Ascending aorta (tissue), 2 donors: Measurements from ENCODE around the gene NUDT12. TPM values are rescaled to one million over a fixed set of nuclear protein-coding genes. Genes with fewer than 3 reads are reported as not detected.

Experiments used
- DNase-seq, 2 donors: peaks; one replicate each; pipeline ENCODE4 v3.0.0-alpha.2; 2019; ENCODE audit warnings: low spot score in 2 of 2
- H3K27ac ChIP-seq, 2 donors: fragments of 200-600 bp; sonication (generic); one replicate each; pipeline ENCODE4 v1.5.1; 2016 to 2017; ENCODE audit warnings: mild to moderate bottlenecking in 1 of 2
- H3K27me3 ChIP-seq: fragments of 200-600 bp; sonication (generic); one replicate; pipeline ENCODE4 v1.5.1; 2017
- H3K36me3 ChIP-seq, 2 donors: fragments of 200-600 bp; sonication (generic); one replicate each; pipeline ENCODE4 v1.5.1; 2016
- H3K4me1 ChIP-seq, 2 donors: fragments of 200-600 bp; sonication (generic); one replicate each; pipeline ENCODE4 v1.5.1; 2016 to 2017; ENCODE audit warnings: mild to moderate bottlenecking in 1 of 2
- H3K4me3 ChIP-seq, 2 donors: fragments of 200-600 bp; sonication (generic); one replicate each; pipeline ENCODE4 v1.5.1; 2016 to 2017; ENCODE audit warnings: mild to moderate bottlenecking in 1 of 2
- H3K9me3 ChIP-seq, 2 donors: fragments of 200-600 bp; sonication (generic); one replicate each; pipeline ENCODE4 v1.5.1; 2016
- CTCF ChIP-seq, 3 experiments: fragments of 200-600 bp in 2 of 3; fragments of 450-650 bp in 1 of 3; sonication (generic) in 2 of 3; IDR thresholded peaks; one replicate each; pipeline ENCODE4 v1.5.1; 2016 to 2019; ENCODE audit warnings: antibody characterized with exemption in 3 of 3, mild to moderate bottlenecking in 1 of 3, moderate library complexity in 1 of 3
- intact Hi-C: fragments of 100-400 bp; cut with DNase I; formaldehyde crosslinking; loops from one replicate; pipeline ENCODE4 v1.15.1; 2023
- total RNA-seq: library from RNA; depleted of rRNA; stranded (reverse); fragments of >200 nt; gene quantifications from one replicate; pipeline ENCODE4 v1.1.0, GENCODE V29; 2016

NUDT12 gene
- total RNA-seq, 1 donor from 2014 or later: 6.3 TPM

- Histone ChIP-seq H3K27ac (no peak overlapping the region), H3K4me1 (no peaks in the 10 kb centered on the region), H3K4me3 (no peak overlapping the region), H3K36me3 (no peaks in the 10 kb centered on the region), H3K27me3 (no peaks in the 10 kb centered on the region), H3K9me3 (no peaks in the 10 kb centered on the region)
- DNase-seq: no peak
- intact Hi-C loops: no loop called here
- TF ChIP-seq CTCF (IDR thresholded peaks at IDR 0.05): no peak
These were observed 21.0 kb downstream of the NUDT12 start for GRCh38 chr5:103541569-103541968.

GRCh38 chr5:103541114-103541513 lies 21.5 kb downstream of the NUDT12 start:
- Histone ChIP-seq H3K4me3 (no peak overlapping the region), H3K27me3 (no peaks in the 10 kb centered on the region), H3K9me3 (no peaks in the 10 kb centered on the region), H3K4me1 (no peaks in the 10 kb centered on the region), H3K36me3 (no peaks in the 10 kb centered on the region), H3K27ac (no peak overlapping the region)
- no peak for DNase-seq
- intact Hi-C loops: no loop called here
- TF ChIP-seq CTCF (IDR thresholded peaks at IDR 0.05): no peak

GRCh38 chr5:103539376-103540330 lies 22.9 kb downstream of the NUDT12 start:
- no peak overlapping the region for H3K4me3 ChIP-seq
- no peak for DNase-seq
- intact Hi-C loops: no loop called here
- no peaks in the 10 kb centered on the region for H3K27me3 ChIP-seq
- TF ChIP-seq CTCF (IDR thresholded peaks at IDR 0.05): no peak
- H3K4me1 ChIP-seq: no peaks in the 10 kb centered on the region
- H3K36me3 ChIP-seq: no peaks in the 10 kb centered on the region
- H3K9me3 ChIP-seq: no peaks in the 10 kb centered on the region
- no peak overlapping the region for H3K27ac ChIP-seq

GRCh38 chr5:103532086-103532734 lies 30.4 kb downstream of the NUDT12 start:
- H3K36me3 ChIP-seq: no peaks in the 10 kb centered on the region
- H3K27ac ChIP-seq: no peak overlapping the region
- H3K4me3 ChIP-seq: no peak overlapping the region
- TF ChIP-seq CTCF (IDR thresholded peaks at IDR 0.05): no peak
- intact Hi-C loops: no loop called here
- H3K4me1 ChIP-seq: no peaks in the 10 kb centered on the region
- no peak for DNase-seq
- H3K9me3 ChIP-seq: no peaks in the 10 kb centered on the region
- no peaks in the 10 kb centered on the region for H3K27me3 ChIP-seq

- no peak for DNase-seq
- TF ChIP-seq CTCF (IDR thresholded peaks at IDR 0.05): no peak
- no peak overlapping the region for H3K27ac ChIP-seq
These were observed 36.2 kb downstream of the NUDT12 start for GRCh38 chr5:103526164-103526915.

More at GRCh38 chr5:103526164-103526915, 36.2 kb downstream of the NUDT12 start:
- intact Hi-C loops: no loop called here
- no peak overlapping the region for H3K4me3 ChIP-seq
- no peaks in the 10 kb centered on the region for H3K4me1 ChIP-seq
- H3K27me3 ChIP-seq: no peaks in the 10 kb centered on the region
- no peaks in the 10 kb centered on the region for H3K36me3 ChIP-seq
- H3K9me3 ChIP-seq: no peaks in the 10 kb centered on the region
